Measurements from ENCODE around the gene SEC61B. TPM values are rescaled to one million over a fixed set of nuclear protein-coding genes. Genes with fewer than 3 reads are reported as not detected.

Gene SEC61B
- total and polyA plus RNA-seq, 10 of the 15 experiments (the other 5 are each of a cell fraction or from before 2014, with no cell fraction given), result 108 to 747 (median 301) TPM

- TF ChIP-seq TCF7 (IDR thresholded peaks at IDR 0.05; ENCODE audit: borderline replicate concordance) (0 out of 2 replicates have a peak, but pooled peaks have one; percentile 22), NR2F1 (conservative IDR thresholded peaks at IDR 0.05) (peak; percentile 38; the same call in 1 of the 2 replicates), ZNF384 (IDR thresholded peaks at IDR 0.05; ENCODE audit: borderline replicate concordance, low read depth, low read length) (no peak), FOXK2 (IDR thresholded peaks at IDR 0.05) (no peak), SIX5 (IDR thresholded peaks at IDR 0.05; ENCODE audit: low read depth, low read length, severe bottlenecking) (no peak), ATF3 (IDR thresholded peaks at IDR 0.05; ENCODE audit: borderline replicate concordance, extremely low read depth, low read depth, low read length) (no peak), TCF12 (IDR thresholded peaks at IDR 0.05; ENCODE audit: low read depth, low read length) (peak; percentile 77), ZNF217 (IDR thresholded peaks at IDR 0.05) (no peak), EP300 (IDR thresholded peaks at IDR 0.05; ENCODE audit: borderline replicate concordance in 1 of 2, control insufficient read depth in 1 of 2, low read depth in 2 of 2, low read length in 2 of 2) (no peak; a peak in 1 of 4 replicates), IRF4 (IDR thresholded peaks at IDR 0.05; ENCODE audit: low read depth, low read length) (no peak), NRF1 (conservative IDR thresholded peaks at IDR 0.05; ENCODE audit: low read depth, low read length) (no peak), LARP7 (IDR thresholded peaks at IDR 0.05) (peak; percentile 68; the same call in 1 of the 2 replicates), IKZF2 (IDR thresholded peaks at IDR 0.05) (peak; percentile 49 to 71), MYB (IDR thresholded peaks at IDR 0.05; ENCODE audit: borderline replicate concordance, low read depth, low read length) (no peak)
- TF ChIP-seq, protein P1, sequence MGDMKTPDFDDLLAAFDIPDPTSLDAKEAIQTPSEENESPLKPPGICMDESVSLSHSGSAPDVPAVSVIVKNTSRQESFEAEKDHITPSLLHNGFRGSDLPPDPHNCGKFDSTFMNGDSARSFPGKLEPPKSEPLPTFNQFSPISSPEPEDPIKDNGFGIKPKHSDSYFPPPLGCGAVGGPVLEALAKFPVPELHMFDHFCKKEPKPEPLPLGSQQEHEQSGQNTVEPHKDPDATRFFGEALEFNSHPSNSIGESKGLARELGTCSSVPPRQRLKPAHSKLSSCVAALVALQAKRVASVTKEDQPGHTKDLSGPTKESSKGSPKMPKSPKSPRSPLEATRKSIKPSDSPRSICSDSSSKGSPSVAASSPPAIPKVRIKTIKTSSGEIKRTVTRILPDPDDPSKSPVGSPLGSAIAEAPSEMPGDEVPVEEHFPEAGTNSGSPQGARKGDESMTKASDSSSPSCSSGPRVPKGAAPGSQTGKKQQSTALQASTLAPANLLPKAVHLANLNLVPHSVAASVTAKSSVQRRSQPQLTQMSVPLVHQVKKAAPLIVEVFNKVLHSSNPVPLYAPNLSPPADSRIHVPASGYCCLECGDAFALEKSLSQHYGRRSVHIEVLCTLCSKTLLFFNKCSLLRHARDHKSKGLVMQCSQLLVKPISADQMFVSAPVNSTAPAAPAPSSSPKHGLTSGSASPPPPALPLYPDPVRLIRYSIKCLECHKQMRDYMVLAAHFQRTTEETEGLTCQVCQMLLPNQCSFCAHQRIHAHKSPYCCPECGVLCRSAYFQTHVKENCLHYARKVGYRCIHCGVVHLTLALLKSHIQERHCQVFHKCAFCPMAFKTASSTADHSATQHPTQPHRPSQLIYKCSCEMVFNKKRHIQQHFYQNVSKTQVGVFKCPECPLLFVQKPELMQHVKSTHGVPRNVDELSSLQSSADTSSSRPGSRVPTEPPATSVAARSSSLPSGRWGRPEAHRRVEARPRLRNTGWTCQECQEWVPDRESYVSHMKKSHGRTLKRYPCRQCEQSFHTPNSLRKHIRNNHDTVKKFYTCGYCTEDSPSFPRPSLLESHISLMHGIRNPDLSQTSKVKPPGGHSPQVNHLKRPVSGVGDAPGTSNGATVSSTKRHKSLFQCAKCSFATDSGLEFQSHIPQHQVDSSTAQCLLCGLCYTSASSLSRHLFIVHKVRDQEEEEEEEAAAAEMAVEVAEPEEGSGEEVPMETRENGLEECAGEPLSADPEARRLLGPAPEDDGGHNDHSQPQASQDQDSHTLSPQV (IDR thresholded peaks at IDR 0.05), result peak; percentile 50; the same call in 1 of the 2 replicates
- TF ChIP-seq, protein P2, sequence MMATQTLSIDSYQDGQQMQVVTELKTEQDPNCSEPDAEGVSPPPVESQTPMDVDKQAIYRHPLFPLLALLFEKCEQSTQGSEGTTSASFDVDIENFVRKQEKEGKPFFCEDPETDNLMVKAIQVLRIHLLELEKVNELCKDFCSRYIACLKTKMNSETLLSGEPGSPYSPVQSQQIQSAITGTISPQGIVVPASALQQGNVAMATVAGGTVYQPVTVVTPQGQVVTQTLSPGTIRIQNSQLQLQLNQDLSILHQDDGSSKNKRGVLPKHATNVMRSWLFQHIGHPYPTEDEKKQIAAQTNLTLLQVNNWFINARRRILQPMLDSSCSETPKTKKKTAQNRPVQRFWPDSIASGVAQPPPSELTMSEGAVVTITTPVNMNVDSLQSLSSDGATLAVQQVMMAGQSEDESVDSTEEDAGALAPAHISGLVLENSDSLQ (IDR thresholded peaks at IDR 0.05), result peak; percentile 84
- TF ChIP-seq, protein P3, sequence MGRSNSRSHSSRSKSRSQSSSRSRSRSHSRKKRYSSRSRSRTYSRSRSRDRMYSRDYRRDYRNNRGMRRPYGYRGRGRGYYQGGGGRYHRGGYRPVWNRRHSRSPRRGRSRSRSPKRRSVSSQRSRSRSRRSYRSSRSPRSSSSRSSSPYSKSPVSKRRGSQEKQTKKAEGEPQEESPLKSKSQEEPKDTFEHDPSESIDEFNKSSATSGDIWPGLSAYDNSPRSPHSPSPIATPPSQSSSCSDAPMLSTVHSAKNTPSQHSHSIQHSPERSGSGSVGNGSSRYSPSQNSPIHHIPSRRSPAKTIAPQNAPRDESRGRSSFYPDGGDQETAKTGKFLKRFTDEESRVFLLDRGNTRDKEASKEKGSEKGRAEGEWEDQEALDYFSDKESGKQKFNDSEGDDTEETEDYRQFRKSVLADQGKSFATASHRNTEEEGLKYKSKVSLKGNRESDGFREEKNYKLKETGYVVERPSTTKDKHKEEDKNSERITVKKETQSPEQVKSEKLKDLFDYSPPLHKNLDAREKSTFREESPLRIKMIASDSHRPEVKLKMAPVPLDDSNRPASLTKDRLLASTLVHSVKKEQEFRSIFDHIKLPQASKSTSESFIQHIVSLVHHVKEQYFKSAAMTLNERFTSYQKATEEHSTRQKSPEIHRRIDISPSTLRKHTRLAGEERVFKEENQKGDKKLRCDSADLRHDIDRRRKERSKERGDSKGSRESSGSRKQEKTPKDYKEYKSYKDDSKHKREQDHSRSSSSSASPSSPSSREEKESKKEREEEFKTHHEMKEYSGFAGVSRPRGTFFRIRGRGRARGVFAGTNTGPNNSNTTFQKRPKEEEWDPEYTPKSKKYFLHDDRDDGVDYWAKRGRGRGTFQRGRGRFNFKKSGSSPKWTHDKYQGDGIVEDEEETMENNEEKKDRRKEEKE (IDR thresholded peaks at IDR 0.05), result no peak
Measured at GRCh38 chr9:99184475-99185347, 37.4 kb upstream of the SEC61B start (continued).

All from GM12878 (cell line).